ENCODE measurements around the gene MYO18A. TPM values are rescaled to one million over a fixed set of nuclear protein-coding genes. Genes with fewer than 3 reads are reported as not detected.

MYO18A gene
- total RNA-seq, 4 donors from 2014 or later: 112 to 191 (median 136) TPM

DNA sequence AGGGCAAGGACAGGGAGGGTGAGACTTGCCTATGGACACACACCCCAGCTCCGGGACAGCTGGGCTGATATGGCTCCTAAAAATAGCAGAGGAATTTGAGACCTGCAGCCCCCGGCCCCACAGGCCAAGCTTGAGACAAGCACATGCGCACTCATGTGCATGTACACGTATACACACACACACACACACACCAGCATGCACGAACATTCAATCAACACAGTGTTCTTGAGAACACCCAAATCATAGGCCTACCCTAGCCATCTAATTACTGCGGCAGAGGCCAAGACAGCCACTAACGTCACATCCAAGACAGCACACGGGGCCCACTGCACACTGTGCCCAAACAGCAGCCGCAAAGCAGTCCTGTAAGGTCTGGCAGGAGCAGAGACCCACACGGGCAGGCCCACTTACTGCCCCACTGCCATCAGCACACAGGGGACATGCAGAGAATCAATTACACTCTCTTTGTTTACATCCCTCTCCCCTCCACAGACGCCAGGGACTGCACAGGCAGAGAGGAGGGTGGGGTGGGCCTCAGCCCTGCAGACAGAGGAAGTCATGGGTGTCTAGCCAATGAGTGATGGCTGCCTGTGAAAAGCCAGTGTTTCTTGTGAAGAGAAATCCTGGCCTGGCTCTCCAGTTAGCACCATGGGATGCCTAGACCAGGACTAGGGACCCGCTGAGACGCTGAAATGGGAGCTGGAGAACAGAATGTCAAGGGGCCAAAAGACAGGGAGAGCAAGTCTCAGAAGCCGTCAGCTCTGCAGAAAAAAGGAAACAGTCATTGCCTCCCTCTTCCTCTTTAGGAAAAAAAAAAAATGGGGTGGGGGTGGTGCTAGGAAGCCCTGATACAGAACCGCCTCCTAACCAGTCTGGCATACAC, 39.3 kb downstream of the MYO18A start:
- Histone ChIP-seq H3K9me3 (no peaks in the 10 kb centered on the region), H3K4me1 (peaks cover 18 to 50% (median 28%) of the 10 kb centered on the region in 4 donors), H3K27ac (peak overlapping the region; percentile 78 to 89 (median 81)), H3K27me3 (no peaks in the 10 kb centered on the region), H3K4me3 (peak overlapping the region in 3 of 4 donors; percentile 18 to 42 (median 20)), H3K36me3 (no peaks in the 10 kb centered on the region)
- DNase-seq: no peak
- in situ Hi-C loops (cut with MboI; ENCODE audit: low pct_ligation_motif_present in 1 of 4, low pct_unique_long_range_greater_than_20kb in 1 of 4, low sequenced_read_pairs in 3 of 4) (loop anchor here in 3 of 4 donors (10.0 to 25.0 kb wide), 3 partner anchors 64 to 146 kb away; partner anchors contain the start of gene NUFIP2 (in 1 of the 3)), intact Hi-C loops (cut with DNase I; ENCODE audit: low total_unique reads) (loop anchor here (5.0 kb wide), 1 partner anchor 416 kb away; no protein-coding TSS in a partner anchor)
- TF ChIP-seq POLR2A (IDR thresholded peaks at IDR 0.05) (peak; percentile 18), EP300 (IDR thresholded peaks at IDR 0.05; ENCODE audit: low read depth) (no peak)
- 32 to 40% methylated on average over 1 to 15 of the region's 15 CpGs for WGBS, 2 donors (ENCODE audit: low coverage in 1 of 2)

DNA sequence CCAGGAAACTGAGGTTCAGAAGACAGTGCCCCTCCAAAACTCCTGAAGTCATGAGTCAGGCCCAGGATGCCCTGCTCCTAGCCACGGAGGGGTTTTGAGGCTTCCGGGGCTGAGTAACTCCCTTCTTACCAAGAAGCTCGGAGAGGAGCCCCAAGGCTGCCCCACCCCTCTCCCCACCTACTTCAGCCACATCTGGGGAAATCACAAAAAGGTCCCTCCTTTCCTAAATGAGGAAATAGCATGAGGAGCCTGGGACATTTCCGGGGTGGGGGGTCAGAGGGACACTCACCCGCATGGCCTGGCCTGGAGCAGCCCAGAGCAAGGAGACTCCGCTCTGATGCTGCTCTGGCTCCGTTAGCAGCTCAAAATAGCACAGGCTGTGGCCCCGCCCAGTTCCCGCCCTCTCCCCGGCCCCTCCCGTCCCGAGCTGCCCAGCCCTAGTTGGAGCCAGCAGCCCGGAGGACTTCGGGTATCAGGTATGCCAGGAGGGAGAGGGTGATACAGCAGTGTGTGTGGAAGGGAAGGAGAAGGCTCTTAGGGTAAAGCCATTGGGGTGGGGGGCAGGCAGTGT, 40.1 kb downstream of the MYO18A start:
- WGBS, 2 donors (ENCODE audit: low coverage in 1 of 2): 4% methylated on average over 14 of the region's 14 CpGs; no CpG with 5 or more reads in 1 of the 2 donors
- Histone ChIP-seq H3K27ac (peak overlapping the region; percentile 78 to 89 (median 81)), H3K27me3 (no peaks in the 10 kb centered on the region), H3K9me3 (no peaks in the 10 kb centered on the region), H3K4me3 (peak overlapping the region; percentile 17 to 42 (median 19)), H3K36me3 (no peaks in the 10 kb centered on the region), H3K4me1 (peaks cover 14 to 44% (median 26%) of the 10 kb centered on the region in 4 donors)
- intact Hi-C loops (cut with DNase I; ENCODE audit: low total_unique reads): loop anchor here (5.0 kb wide), 1 partner anchor 417 kb away; no protein-coding TSS in a partner anchor
- in situ Hi-C loops (cut with MboI; ENCODE audit: low pct_ligation_motif_present in 1 of 4, low pct_unique_long_range_greater_than_20kb in 1 of 4, low sequenced_read_pairs in 3 of 4): loop anchor here in 3 of 4 donors (10.0 to 25.0 kb wide), 3 partner anchors 65 to 147 kb away; partner anchors contain the start of gene NUFIP2 (in 1 of the 3)
- no peak for TF ChIP-seq EP300 (IDR thresholded peaks at IDR 0.05; ENCODE audit: low read depth)
- no peak for TF ChIP-seq POLR2A (IDR thresholded peaks at IDR 0.05)
- TF ChIP-seq, protein P1, sequence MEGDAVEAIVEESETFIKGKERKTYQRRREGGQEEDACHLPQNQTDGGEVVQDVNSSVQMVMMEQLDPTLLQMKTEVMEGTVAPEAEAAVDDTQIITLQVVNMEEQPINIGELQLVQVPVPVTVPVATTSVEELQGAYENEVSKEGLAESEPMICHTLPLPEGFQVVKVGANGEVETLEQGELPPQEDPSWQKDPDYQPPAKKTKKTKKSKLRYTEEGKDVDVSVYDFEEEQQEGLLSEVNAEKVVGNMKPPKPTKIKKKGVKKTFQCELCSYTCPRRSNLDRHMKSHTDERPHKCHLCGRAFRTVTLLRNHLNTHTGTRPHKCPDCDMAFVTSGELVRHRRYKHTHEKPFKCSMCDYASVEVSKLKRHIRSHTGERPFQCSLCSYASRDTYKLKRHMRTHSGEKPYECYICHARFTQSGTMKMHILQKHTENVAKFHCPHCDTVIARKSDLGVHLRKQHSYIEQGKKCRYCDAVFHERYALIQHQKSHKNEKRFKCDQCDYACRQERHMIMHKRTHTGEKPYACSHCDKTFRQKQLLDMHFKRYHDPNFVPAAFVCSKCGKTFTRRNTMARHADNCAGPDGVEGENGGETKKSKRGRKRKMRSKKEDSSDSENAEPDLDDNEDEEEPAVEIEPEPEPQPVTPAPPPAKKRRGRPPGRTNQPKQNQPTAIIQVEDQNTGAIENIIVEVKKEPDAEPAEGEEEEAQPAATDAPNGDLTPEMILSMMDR (IDR thresholded peaks at IDR 0.05): no peak
- peak; percentile 48 to 72 (median 50) for TF ChIP-seq POLR2AphosphoS5 (IDR thresholded peaks at IDR 0.05)
- DNase-seq: peak; percentile 86

DNA sequence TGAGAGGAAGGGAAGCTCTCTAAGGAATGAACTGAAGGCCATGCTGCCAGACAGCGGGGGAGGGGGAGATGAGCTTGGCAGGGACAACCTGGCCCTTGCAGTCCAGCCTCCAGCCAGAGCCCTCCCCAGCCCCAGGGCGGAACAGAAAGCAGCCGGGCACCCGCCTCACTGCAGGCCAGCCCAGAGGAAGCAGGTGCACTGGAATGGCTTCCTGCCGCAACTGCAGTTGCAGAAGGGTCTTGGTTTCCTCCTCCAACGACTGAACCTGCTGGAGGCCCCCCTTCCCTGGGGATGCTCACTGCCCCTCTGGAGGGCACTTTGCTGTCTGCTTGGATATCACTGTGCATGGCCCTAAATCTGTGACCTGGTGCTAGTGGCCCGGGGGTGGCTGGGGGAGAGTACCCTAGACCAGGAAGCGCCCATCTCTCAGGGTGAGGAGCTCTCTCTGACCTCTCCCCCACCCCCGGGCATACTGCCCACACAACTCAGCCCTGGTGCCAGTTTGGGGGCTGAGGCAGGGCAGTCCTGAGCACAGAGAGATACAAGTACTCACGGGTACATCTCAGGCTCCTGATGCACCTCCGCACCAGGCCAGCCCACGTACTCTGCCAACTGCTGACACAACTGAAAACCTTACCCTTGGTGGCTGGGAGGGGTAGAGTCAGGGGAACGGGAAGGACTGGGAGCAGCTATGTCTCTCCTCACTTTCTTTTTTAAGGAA, 41.1 kb downstream of the MYO18A start:
- Histone ChIP-seq H3K9me3 (no peaks in the 10 kb centered on the region), H3K4me1 (peaks cover 14 to 42% (median 24%) of the 10 kb centered on the region in 4 donors), H3K36me3 (no peaks in the 10 kb centered on the region), H3K27ac (peak overlapping the region; percentile 78 to 89 (median 81)), H3K4me3 (peak overlapping the region in 3 of 4 donors; percentile 3 to 42 (median 18)), H3K27me3 (no peaks in the 10 kb centered on the region)
- peak; percentile 66 for DNase-seq
- WGBS, 2 donors (ENCODE audit: low coverage in 1 of 2): 46% methylated on average over 12 of the region's 13 CpGs; no CpG with 5 or more reads in 1 of the 2 donors
- in situ Hi-C loops (cut with MboI; ENCODE audit: low pct_ligation_motif_present in 1 of 4, low pct_unique_long_range_greater_than_20kb in 1 of 4, low sequenced_read_pairs in 3 of 4): loop anchor here in 1 of 4 donors (25.0 kb wide), 1 partner anchor 148 kb away; the partner anchor contains the start of gene NUFIP2
- TF ChIP-seq EP300 (IDR thresholded peaks at IDR 0.05; ENCODE audit: low read depth) (no peak), POLR2A (IDR thresholded peaks at IDR 0.05) (no peak), POLR2AphosphoS5 (IDR thresholded peaks at IDR 0.05) (no peak)
- TF ChIP-seq, protein P1 (IDR thresholded peaks at IDR 0.05): no peak
- intact Hi-C loops (cut with DNase I; ENCODE audit: low total_unique reads): no loop called here

DNA sequence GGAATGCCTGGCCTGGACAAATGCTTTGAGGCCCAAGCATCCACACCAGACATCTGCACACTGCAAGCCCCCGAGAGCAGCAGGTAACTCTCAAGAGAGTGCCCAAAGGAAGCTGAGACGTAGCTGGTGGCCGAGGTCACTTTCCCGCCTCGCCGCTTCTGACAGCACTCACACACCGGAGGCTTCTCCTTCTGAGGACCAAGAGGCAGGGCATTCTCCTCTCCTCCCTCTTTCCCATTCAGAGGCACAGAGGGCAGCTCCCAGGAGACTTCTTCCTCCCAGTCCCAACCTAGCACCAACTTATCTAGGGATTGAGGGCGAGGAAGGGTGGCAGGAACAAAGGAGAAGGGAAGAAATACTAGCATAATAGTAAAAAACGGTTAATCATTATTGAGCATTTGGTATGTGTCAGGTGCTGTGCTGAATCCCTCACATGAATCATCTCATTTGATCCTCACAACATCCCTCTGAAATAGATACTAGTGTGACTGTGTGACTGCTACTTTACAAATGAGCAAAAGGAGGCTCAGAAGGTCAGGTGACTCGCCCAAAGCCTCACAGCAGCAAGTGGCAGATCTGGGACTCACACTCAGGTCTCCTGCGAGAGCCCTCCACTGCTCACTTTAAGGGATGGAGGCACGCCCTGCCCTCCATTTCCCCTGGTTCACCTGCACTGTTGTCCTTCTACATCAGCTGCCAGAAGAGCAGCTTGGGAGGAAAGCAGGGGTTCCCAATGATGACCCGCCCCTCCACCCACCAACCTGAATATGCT, 41.8 kb downstream of the MYO18A start:
- Histone ChIP-seq H3K36me3 (no peaks in the 10 kb centered on the region), H3K4me3 (peak overlapping the region in 2 of 4 donors; percentile 3 to 42), H3K4me1 (peaks cover 14 to 44% (median 24%) of the 10 kb centered on the region in 4 donors), H3K27ac (peak overlapping the region; percentile 78 to 89 (median 81)), H3K9me3 (no peaks in the 10 kb centered on the region), H3K27me3 (no peaks in the 10 kb centered on the region)
- TF ChIP-seq POLR2A (IDR thresholded peaks at IDR 0.05) (no peak), POLR2AphosphoS5 (IDR thresholded peaks at IDR 0.05) (no peak), EP300 (IDR thresholded peaks at IDR 0.05; ENCODE audit: low read depth) (no peak)
- TF ChIP-seq, protein P1 (IDR thresholded peaks at IDR 0.05): no peak
- intact Hi-C loops (cut with DNase I; ENCODE audit: low total_unique reads): no loop called here
- 55 to 78% methylated on average over 2 to 13 of the region's 13 CpGs for WGBS, 2 donors (ENCODE audit: low coverage in 1 of 2)
- DNase-seq: no peak
- in situ Hi-C loops (cut with MboI; ENCODE audit: low pct_ligation_motif_present in 1 of 4, low pct_unique_long_range_greater_than_20kb in 1 of 4, low sequenced_read_pairs in 3 of 4): loop anchor here in 1 of 4 donors (25.0 kb wide), 1 partner anchor 149 kb away; the partner anchor contains the start of gene NUFIP2
